Lung (tissue), 16 donors: ENCODE measurements around the gene NSMCE1. TPM values are rescaled to one million over a fixed set of nuclear protein-coding genes. Genes with fewer than 3 reads are reported as not detected.

Source experiments
- ATAC-seq: fragments of 200-7000 bp; cut with Tn5 transposase; one replicate; pipeline ENCODE4 v1.9.1; 2020; ENCODE audit warnings: moderate number of reproducible peaks; ENCODE audit not compliant: insufficient read depth, low FRiP score
- DNase-seq, 3 donors: peaks; one replicate each; pipeline ENCODE4 v3.0.0-alpha.2; 2013 to 2017
- H3K27ac ChIP-seq, 2 donors: one replicate each; pipeline ENCODE4 v1.5.1; 2013; ENCODE audit warnings: mild to moderate bottlenecking in 2 of 2, moderate library complexity in 2 of 2, control low read depth in 1 of 2, inconsistent platforms in 1 of 2, low read depth in 1 of 2, low read length in 1 of 2
- H3K27me3 ChIP-seq, 3 donors: one replicate each; pipeline ENCODE4 v1.5.1; 2013; ENCODE audit warnings: low read length in 2 of 3; ENCODE audit not compliant: control insufficient read depth in 3 of 3, insufficient read depth in 3 of 3
- H3K36me3 ChIP-seq, 4 donors: one replicate each; pipeline ENCODE4 v1.5.1; 2013; ENCODE audit warnings: low read length in 4 of 4, mild to moderate bottlenecking in 1 of 4, moderate library complexity in 1 of 4; ENCODE audit not compliant: control insufficient read depth in 4 of 4, insufficient read depth in 4 of 4
- H3K4me1 ChIP-seq, 5 donors: one replicate each; pipeline ENCODE4 v1.5.1; 2013; ENCODE audit warnings: low read length in 5 of 5, mild to moderate bottlenecking in 2 of 5, moderate library complexity in 1 of 5; ENCODE audit not compliant: control insufficient read depth in 5 of 5, insufficient read depth in 5 of 5
- H3K4me3 ChIP-seq: one replicate; pipeline ENCODE4 v1.5.1; 2013; ENCODE audit warnings: mild to moderate bottlenecking, control low read depth, moderate library complexity
- H3K9ac ChIP-seq, 2 donors: one replicate each; pipeline ENCODE4 v1.5.1; 2013; ENCODE audit warnings: low read length in 2 of 2, control low read depth in 1 of 2; ENCODE audit not compliant: insufficient read depth in 1 of 2
- H3K9me3 ChIP-seq, 4 donors: one replicate each; pipeline ENCODE4 v1.5.1; 2013; ENCODE audit warnings: low read length in 3 of 4, mild to moderate bottlenecking in 1 of 4, moderate library complexity in 1 of 4; ENCODE audit not compliant: control insufficient read depth in 4 of 4, insufficient read depth in 3 of 4
- WGBS, 2 donors: extraction: QIAGEN DNeasy Blood & Tissue Kit; methylation state at CpG; one replicate each; pipeline ENCODE4 v1.1.7; 2013; 5-methylcytosine and 5-hydroxymethylcytosine counted together
- long read RNA-seq, 5 donors: transcript quantifications; one replicate each; lab custom pipeline, GENCODE V29; 2026
- polyA plus RNA-seq, 2 donors: library from polyadenylated mRNA; stranded (reverse); fragments of 200-250 nt; gene quantifications; one replicate each; pipeline ENCODE4 v1.2.1, GENCODE V29; 2013
- total RNA-seq, 2 donors: library from RNA; depleted of rRNA in 1 of 2; stranded (reverse); fragments of >200 nt in 1 of 2; gene quantifications; one replicate each; pipeline ENCODE4 v1.2.1, GENCODE V29; 2014 to 2021
- TF ChIP-seq, protein P1 (sequence below): IDR thresholded peaks from 2 replicates; pipeline ENCODE4 v1.5.1; 2012; ENCODE audit warnings: mild to moderate bottlenecking; ENCODE audit errors: control extremely low read depth, extremely low read depth
- donor health status: control.
- donor health status: control.
- donor health status: Bipolar disorder and iron deficiency.
- donor health status: healthy.
- donor health status: DM: yes; HTN: yes; CAD: no.

NSMCE1 gene, protein sequence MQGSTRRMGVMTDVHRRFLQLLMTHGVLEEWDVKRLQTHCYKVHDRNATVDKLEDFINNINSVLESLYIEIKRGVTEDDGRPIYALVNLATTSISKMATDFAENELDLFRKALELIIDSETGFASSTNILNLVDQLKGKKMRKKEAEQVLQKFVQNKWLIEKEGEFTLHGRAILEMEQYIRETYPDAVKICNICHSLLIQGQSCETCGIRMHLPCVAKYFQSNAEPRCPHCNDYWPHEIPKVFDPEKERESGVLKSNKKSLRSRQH
- total RNA-seq (10 to 100 TPM; 37.4 to 59.1 TPM), polyA plus RNA-seq (10 to 100 TPM; 55.4 to 75.4 TPM)
- long read RNA-seq, donor 1, transcript NSMCE1-201 (8 exons, 1,067 nt): major isoform, 29 of 31 reads
- long read RNA-seq, donor 1, partial matches to known transcripts: 0 of 31 reads
- long read RNA-seq, donor 1, other reads (novel, unspliced or antisense): 0 of 31 reads
- long read RNA-seq, donor 2, transcript NSMCE1-201 (8 exons, 1,067 nt): major isoform, 12 of 13 reads
- long read RNA-seq, donor 2, partial matches to known transcripts: 0 of 13 reads
- long read RNA-seq, donor 2, other reads (novel, unspliced or antisense): 0 of 13 reads
- long read RNA-seq, donor 3, transcript NSMCE1-201 (8 exons, 1,067 nt): major isoform, 12 of 13 reads
- long read RNA-seq, donor 3, partial matches to known transcripts: 0 of 13 reads
- long read RNA-seq, donor 3, other reads (novel, unspliced or antisense): 0 of 13 reads
- long read RNA-seq, donor 4, transcript NSMCE1-201 (8 exons, 1,067 nt): major isoform, 14 of 15 reads
- long read RNA-seq, donor 4, partial matches to known transcripts: 0 of 15 reads
- long read RNA-seq, donor 4, other reads (novel, unspliced or antisense): 0 of 15 reads
- long read RNA-seq, donor 5, transcript NSMCE1-201 (8 exons, 1,067 nt): major isoform, 41 of 47 reads
- long read RNA-seq, donor 5, partial matches to known transcripts: 6 of 47 reads
- long read RNA-seq, donor 5, other reads (novel, unspliced or antisense): 0 of 47 reads

DNA sequence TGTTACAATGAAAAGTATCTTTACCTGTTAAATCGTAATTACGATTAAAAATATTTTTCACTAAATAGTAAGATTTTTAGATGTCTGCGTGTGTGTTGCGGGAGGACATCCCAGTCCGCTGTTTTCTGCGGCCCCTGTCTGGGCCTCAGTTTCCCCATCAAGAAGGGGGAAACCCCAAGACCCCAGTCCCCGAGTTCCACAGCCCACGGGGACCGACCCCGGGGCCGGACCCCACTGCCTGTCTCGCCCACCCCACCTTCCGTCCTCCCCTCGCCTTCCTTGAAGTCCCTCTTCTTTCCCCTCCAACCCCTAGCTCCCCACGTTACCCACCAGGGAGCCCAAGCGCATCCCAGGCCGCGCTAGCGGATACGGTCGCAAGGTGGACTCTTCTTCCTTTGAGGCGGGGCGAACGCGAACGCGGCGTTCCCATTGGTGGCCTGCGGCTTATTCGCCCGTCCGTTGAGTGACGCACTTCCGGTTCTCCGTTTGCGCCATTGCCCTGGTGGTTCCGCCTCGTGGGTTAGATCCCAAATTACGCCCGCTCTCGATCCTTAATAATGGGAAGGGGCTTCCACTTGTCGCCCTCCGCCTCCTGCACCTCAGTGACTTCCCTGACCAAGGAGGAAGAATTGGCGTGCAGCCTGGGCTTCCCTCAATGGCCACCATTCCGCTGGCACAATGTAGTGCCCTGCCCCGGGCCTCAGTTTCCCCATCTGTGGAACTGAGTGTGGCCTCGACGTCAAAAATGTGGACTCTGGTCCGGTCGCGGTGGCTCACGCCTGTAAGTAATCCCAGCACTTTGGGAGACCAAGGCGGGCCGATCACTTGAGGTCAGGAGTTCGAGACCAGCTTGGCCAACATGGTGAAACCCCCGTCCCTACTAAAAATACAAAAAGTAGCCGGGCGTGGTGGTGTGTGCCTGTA, at the start of gene NSMCE1:
TSS of gene NSMCE1 (minus strand) at position 397 of the 924 bp plus-strand sequence. CDS start 11,202 bp downstream, outside the sequence.
- WGBS, 2 donors: 8% methylated on average over 58 of the region's 58 CpGs

DNA sequence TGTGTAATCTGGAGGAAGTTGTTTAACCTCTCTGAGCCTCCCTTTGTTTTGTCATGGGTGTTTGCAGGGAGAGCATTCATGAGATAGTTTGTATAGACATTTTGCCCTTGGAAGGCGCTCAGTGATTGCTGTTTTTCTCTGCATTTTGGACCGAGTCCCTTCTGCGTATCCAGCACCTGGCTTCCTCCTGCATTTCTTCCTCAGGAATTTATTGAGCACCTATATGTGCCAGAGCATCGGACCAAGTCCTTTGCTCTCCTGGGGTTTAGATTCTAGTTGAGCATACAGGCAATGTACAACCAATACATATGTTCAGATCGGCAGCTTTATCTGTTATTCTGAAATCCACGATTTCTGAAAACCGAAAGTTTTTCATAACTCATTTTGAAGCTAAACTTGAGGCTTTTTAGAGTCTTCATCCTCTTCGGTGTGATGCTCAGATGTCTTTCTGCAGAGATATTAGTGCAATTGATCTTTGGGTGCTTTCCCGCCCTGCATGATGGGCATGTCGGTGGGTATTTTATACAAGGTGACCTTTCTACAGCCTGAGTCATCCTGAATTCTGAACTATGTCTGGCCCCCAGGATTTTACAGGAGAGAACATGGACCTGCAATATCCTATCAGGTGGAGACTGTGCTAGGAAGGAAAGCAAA, 49.3 kb upstream of the NSMCE1 start:
- WGBS, 2 donors: 80 to 90% methylated on average over 10 of the region's 10 CpGs
- H3K4me1 ChIP-seq: peaks cover 2 to 33% (median 21%) of the 10 kb centered on the region in 5 donors
- no peak for ATAC-seq

More for the DNA sequence above, at the start of gene NSMCE1:
- peak within 1 kb of the TSS; percentile 69 for H3K4me3 ChIP-seq
- H3K27me3 ChIP-seq: no peaks in the 10 kb centered on the region
- DNase-seq (peak; percentile 97 to 98 (median 97)), ATAC-seq (peak; percentile 97)
- H3K9me3 ChIP-seq: no peaks in the 10 kb centered on the region
- H3K27ac ChIP-seq: peak within 1 kb of the TSS; percentile 64 to 94
- peak within 1 kb of the TSS; percentile 75 to 86 for H3K9ac ChIP-seq
- H3K4me1 ChIP-seq: peaks cover 0 to 10% (median 2%) of the 10 kb centered on the region in 5 donors
- no peaks in the 10 kb centered on the region for H3K36me3 ChIP-seq
- TF ChIP-seq, protein P1, sequence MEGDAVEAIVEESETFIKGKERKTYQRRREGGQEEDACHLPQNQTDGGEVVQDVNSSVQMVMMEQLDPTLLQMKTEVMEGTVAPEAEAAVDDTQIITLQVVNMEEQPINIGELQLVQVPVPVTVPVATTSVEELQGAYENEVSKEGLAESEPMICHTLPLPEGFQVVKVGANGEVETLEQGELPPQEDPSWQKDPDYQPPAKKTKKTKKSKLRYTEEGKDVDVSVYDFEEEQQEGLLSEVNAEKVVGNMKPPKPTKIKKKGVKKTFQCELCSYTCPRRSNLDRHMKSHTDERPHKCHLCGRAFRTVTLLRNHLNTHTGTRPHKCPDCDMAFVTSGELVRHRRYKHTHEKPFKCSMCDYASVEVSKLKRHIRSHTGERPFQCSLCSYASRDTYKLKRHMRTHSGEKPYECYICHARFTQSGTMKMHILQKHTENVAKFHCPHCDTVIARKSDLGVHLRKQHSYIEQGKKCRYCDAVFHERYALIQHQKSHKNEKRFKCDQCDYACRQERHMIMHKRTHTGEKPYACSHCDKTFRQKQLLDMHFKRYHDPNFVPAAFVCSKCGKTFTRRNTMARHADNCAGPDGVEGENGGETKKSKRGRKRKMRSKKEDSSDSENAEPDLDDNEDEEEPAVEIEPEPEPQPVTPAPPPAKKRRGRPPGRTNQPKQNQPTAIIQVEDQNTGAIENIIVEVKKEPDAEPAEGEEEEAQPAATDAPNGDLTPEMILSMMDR: no peak

More for the DNA sequence above, 49.3 kb upstream of the NSMCE1 start:
- H3K27ac ChIP-seq: peak overlapping the region in 1 of 2 donors; percentile 81
- H3K27me3 ChIP-seq: no peaks in the 10 kb centered on the region
- DNase-seq: no peak
- no peaks in the 10 kb centered on the region for H3K9me3 ChIP-seq
- no peak overlapping the region for H3K4me3 ChIP-seq
- TF ChIP-seq, protein P1: no peak
- peaks cover 0 to 3% (median 0%) of the 10 kb centered on the region in 4 donors for H3K36me3 ChIP-seq
- H3K9ac ChIP-seq: no peak overlapping the region
